Measurements from ENCODE around the gene PITPNB. TPM values are rescaled to one million over a fixed set of nuclear protein-coding genes. Genes with fewer than 3 reads are reported as not detected.
A peak's percentile ranks its signal among the peaks of the same experiment; 100 is the strongest.

Gene PITPNB
- polyA plus RNA-seq, 3 donors = 60.3 to 72.2 (median 63.5) TPM

- no peak for DNase-seq (ENCODE audit: extremely low read depth in 1 of 11, low read depth in 9 of 11, low spot score in 4 of 11)
These were observed 50.2 kb downstream of the PITPNB start for GRCh38 chr22:27868732-27869282.

GRCh38 chr22:27867953-27868731, 50.9 kb downstream of the PITPNB start:
- DNase-seq (ENCODE audit: extremely low read depth in 1 of 11, low read depth in 9 of 11, low spot score in 4 of 11) = no peak

GRCh38 chr22:27867085-27867952, 51.7 kb downstream of the PITPNB start:
- DNase-seq (ENCODE audit: extremely low read depth in 1 of 11, low read depth in 9 of 11, low spot score in 4 of 11) = no peak

GRCh38 chr22:27866135-27867084, 52.6 kb downstream of the PITPNB start:
- DNase-seq (ENCODE audit: extremely low read depth in 1 of 11, low read depth in 9 of 11, low spot score in 4 of 11) = no peak

GRCh38 chr22:27865496-27865895, 53.6 kb downstream of the PITPNB start:
- no peak for DNase-seq (ENCODE audit: extremely low read depth in 1 of 11, low read depth in 9 of 11, low spot score in 4 of 11)

- DNase-seq (ENCODE audit: extremely low read depth in 1 of 11, low read depth in 9 of 11, low spot score in 4 of 11) = no peak
These were observed 55.5 kb downstream of the PITPNB start for GRCh38 chr22:27863556-27863955.

GRCh38 chr22:27863001-27863400, 56.1 kb downstream of the PITPNB start:
- no peak for DNase-seq (ENCODE audit: extremely low read depth in 1 of 11, low read depth in 9 of 11, low spot score in 4 of 11)

- DNase-seq (ENCODE audit: extremely low read depth in 1 of 11, low read depth in 9 of 11, low spot score in 4 of 11) = no peak
These were observed 59.7 kb downstream of the PITPNB start for GRCh38 chr22:27859336-27859735.

GRCh38 chr22:27858626-27859025, 60.4 kb downstream of the PITPNB start:
- DNase-seq (ENCODE audit: extremely low read depth in 1 of 11, low read depth in 9 of 11, low spot score in 4 of 11) = no peak

- no peak for DNase-seq (ENCODE audit: extremely low read depth in 1 of 11, low read depth in 9 of 11, low spot score in 4 of 11)
These were observed 61.6 kb downstream of the PITPNB start for GRCh38 chr22:27857443-27857842.

- no peak for DNase-seq (ENCODE audit: extremely low read depth in 1 of 11, low read depth in 9 of 11, low spot score in 4 of 11)
These were observed 62.7 kb downstream of the PITPNB start for GRCh38 chr22:27856386-27856785.

GRCh38 chr22:27853424-27853823, 65.6 kb downstream of the PITPNB start:
- no peak for DNase-seq (ENCODE audit: extremely low read depth in 1 of 11, low read depth in 9 of 11, low spot score in 4 of 11)

GRCh38 chr22:27851974-27852746, 66.9 kb downstream of the PITPNB start:
- DNase-seq (ENCODE audit: extremely low read depth in 1 of 11, low read depth in 9 of 11, low spot score in 4 of 11) = no peak

GRCh38 chr22:27850000-27850521, 69.0 kb downstream of the PITPNB start:
- DNase-seq (ENCODE audit: extremely low read depth in 1 of 11, low read depth in 9 of 11, low spot score in 4 of 11) = no peak

- no peak for DNase-seq (ENCODE audit: extremely low read depth in 1 of 11, low read depth in 9 of 11, low spot score in 4 of 11)
These were observed 71.1 kb downstream of the PITPNB start for GRCh38 chr22:27848005-27848404.

- DNase-seq (ENCODE audit: extremely low read depth in 1 of 11, low read depth in 9 of 11, low spot score in 4 of 11) = peak in 3 of 11 donors; percentile 43 to 56 (median 51)
These were observed 72.1 kb downstream of the PITPNB start for GRCh38 chr22:27846910-27847309.

GRCh38 chr22:27846248-27846757, 72.8 kb downstream of the PITPNB start:
- DNase-seq (ENCODE audit: extremely low read depth in 1 of 11, low read depth in 9 of 11, low spot score in 4 of 11) = no peak

- DNase-seq (ENCODE audit: extremely low read depth in 1 of 11, low read depth in 9 of 11, low spot score in 4 of 11) = no peak
These were observed 73.4 kb downstream of the PITPNB start for GRCh38 chr22:27845644-27846043.

All from renal cortex interstitium (tissue), 11 donors.